Activated naive CD8-positive, alpha-beta T cell treated with anti-CD3 and anti-CD28 coated beads, Interleukin-2, amount 50 U/mL, for 16 hours (primary cell): Measurements from ENCODE around the gene PCIF1.

Experiments
- DNase-seq: peaks from one replicate; pipeline ENCODE4 v3.0.0-alpha.2; 2020; ENCODE audit warnings: low read depth, low spot score

PCIF1 gene

DNA sequence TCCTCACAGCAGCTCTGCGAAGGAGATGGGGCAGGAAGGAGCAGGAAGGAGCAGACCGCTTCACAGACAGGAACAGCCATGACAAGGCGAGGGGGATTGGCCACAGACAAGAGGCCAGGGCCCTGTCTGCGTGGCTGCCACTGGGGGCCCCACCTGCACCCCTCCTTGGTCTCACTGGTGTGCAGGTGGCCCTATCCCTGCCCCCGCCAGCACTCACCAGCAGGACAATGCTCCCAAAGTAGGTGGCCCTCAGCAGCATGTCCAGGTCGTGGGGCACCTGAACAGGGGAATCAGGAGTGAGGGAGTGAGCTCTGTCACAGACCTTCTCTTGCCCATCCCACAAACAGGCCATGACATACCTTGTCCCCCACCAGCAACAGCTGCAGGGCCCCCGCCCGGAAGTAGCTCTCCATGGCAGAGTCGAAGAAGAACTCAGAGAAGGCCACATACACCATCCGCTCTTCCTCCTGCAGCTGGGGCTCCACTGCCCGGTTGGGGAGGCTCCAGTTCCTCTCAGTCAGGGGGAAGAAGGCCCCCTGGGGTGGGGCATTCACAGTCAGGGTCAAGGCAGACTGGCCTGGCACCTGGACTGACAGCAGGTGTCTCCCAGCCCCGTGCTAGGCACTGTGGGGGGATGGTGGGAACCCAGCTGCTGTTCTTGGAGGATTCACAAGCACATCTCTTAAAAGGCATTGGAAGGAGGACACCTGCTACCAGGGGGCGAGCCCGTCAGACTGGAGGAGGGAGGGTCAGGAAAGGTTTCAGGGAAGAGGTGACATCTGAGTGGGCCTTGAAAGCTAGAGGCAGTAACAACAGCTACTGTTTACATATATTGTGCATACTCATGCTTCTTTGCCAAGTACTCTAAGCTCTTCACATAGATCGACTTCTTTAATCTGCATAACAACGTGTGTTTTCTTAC, 29.6 kb upstream of the PCIF1 start:
- DNase-seq = no peak

DNA sequence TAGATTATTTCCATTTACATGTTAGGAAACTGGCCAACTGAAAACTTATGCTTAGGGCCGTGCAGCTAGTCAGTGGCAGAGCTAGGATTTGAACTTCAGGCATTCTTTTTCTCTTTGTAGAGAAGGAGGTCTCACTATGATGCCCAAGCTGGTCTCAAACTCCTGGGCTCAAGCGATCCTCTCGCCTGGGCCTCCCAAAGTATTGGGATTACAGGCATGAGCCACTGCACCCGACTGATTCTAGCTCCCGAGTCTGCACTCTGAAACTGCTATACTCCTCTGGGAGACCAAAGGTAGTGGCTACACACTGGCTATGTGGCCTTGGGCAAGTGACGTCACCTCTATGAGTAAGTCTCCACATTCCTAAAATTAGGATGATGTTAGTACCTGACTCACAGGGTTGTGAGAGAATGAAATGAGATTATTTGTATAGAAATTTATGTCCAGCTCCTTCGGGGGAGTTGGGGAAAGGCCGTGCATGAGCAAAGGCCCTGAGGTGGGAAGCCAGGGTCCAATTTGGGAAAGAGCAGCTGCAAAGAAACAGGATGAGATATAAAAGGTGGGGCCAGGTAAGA, 28.9 kb upstream of the PCIF1 start:
- DNase-seq = no peak

GRCh38 chr20:45907219-45907948, 27.1 kb upstream of the PCIF1 start:
- no peak for DNase-seq

DNA sequence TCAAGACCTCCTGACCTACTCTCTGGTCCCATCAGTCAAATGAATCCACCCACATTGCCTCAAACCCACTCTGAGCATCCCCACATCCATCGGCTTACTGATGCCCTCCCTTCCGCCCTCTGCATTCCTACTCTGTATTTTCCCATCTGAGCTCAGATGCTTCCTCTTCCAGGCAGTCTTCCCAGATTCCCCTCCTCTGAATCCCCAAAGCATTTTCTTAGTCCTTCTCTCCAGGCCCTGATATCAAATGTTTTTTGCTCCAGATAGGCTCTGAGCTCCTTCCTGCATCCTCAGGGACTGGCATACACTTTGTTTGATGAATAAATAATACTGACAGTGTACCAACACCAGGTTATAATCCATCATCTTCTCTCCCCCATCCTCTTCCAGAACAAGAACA, 26.4 kb upstream of the PCIF1 start:
- DNase-seq = no peak

- DNase-seq = no peak
Observed at GRCh38 chr20:45909336-45909808, 25.1 kb upstream of the PCIF1 start.

GRCh38 chr20:45909817-45910669, 24.4 kb upstream of the PCIF1 start:
- no peak for DNase-seq

DNA sequence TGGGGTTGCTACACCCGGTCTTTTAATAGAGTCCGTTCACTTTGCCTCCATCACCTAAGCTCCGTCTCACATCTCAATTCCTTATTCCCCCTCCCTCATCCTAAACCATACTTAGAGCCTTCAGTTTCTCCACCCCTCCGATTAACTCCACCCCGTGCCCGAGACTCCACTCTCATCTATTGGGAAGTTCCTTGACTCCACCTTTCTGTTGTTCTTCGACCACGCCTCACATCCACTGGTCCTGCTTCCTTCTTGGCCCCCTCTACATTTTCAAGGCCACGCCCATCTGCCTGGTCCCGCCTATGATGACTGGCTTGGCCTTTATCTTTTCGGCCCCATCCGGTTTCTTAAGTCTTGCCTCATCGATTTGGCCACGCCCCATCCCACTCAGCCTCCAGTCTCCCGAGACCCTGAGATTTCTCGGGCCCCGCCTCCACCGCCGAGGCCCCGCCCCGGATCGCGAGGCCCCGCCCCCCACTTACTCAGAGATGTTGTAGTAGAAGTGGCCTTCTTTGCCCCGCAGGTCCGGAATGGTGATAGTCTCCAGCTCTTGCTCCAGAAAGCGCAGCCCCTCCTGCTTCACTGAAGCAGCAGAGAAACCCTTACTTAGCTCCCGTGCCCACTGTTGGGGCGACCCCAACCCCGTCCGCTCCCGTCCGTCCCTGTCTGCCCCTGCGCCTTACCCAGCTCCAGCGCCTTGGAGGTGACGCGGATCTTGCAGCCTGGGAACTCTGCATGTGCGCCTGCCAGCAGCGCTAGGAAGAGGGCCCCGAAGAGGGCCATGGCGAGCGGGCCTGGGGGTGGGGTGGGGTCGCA, 23.6 kb upstream of the PCIF1 start:
- peak; percentile 95 for DNase-seq

GRCh38 chr20:45911486-45912343, 22.8 kb upstream of the PCIF1 start, which contains the start of gene PLTP:
Gene PLTP, minus strand, starts transcription at chr20:45912155. Its CDS starts 703 bp downstream, at chr20:45911452.
- no peak for DNase-seq

GRCh38 chr20:45912344-45912682, 22.2 kb upstream of the PCIF1 start:
- DNase-seq = no peak

GRCh38 chr20:45913116-45913515, 21.4 kb upstream of the PCIF1 start:
- no peak for DNase-seq

DNA sequence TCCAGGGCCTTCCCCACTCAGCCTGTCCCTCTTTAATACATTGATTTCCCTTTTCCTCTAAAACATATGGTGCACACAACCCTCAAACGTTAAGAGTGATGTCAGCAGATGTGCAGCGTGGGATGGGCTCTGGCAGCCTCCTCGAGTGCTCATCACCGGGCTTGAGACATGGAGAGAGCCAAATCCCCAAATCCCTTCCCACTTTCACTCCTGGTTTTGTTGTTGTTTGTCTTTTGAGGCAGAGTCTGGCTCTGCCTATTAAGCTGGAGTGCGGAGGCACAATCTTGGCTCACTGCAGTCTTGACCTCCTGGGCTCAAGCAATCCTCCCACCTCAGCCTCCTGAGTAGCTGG, 16.7 kb upstream of the PCIF1 start:
- no peak for DNase-seq

DNA sequence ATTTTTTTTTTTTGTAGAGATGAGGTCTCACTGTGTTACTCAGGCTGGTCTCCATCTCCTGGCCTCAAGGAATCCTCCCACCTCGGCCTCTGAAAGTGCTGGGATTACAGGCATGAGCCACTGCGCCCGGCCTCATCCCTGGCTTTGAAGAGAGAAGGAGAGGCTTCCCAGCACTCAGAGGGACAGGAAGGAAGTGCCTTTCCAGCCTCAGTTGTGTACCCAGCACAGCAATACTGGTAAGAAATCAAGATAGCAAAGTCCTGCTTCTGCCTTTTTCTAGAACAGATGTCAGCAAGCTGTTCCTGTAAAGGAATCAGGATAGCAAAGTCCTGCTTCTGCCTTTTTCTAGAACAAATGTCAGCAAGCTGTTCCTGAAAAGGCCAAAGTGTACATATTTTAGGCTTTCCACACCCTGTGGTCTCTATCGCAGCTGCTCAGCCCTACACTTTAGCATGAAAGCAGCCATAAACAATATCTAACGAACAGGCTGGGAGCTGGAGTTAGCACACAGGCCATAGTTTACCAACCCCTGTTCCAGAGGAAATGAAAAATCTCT, 16.2 kb upstream of the PCIF1 start:
- no peak for DNase-seq

- DNase-seq = no peak
Observed at GRCh38 chr20:45918779-45919537, 15.5 kb upstream of the PCIF1 start.

DNA sequence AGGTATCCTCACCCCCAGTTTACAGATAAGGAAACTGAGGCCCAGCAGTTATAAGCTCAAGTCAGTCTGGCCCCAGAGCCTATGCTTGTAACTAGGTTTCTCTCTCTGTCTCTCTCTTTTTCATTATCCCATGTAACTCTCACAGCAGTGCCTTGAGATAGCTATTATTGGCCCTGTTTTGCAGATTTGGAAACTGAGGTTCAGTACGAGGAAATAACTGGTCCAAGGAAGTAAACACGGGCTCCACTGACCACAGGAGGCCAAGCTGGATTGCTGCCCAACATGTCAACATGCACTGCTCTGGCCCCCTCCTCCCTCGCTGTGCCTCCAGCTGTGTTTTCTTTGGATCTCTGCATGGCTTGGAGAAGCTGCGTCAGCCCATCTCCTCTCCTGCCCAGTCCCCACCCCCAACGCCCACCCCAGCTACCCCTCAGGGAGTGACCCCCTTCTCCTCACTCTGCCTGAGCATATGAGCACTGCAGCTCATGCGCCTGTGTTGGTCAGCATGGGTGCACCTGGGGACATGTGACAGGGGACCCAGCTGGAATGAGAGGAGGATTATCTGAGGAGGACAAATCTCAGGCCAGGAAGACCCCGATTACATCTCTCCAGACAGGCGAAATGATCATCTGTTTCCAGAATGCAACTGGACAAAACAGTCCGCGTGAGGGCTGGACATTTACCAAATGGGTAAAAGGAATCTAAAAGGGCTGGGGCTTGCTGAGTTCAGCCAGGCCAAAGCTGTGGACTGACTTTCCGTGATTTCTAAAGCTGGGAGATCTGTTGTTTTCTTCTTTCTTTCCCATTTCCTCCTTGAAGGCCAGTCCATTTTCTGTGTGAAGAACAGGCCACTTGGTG, 14.7 kb upstream of the PCIF1 start:
- DNase-seq = no peak

DNA sequence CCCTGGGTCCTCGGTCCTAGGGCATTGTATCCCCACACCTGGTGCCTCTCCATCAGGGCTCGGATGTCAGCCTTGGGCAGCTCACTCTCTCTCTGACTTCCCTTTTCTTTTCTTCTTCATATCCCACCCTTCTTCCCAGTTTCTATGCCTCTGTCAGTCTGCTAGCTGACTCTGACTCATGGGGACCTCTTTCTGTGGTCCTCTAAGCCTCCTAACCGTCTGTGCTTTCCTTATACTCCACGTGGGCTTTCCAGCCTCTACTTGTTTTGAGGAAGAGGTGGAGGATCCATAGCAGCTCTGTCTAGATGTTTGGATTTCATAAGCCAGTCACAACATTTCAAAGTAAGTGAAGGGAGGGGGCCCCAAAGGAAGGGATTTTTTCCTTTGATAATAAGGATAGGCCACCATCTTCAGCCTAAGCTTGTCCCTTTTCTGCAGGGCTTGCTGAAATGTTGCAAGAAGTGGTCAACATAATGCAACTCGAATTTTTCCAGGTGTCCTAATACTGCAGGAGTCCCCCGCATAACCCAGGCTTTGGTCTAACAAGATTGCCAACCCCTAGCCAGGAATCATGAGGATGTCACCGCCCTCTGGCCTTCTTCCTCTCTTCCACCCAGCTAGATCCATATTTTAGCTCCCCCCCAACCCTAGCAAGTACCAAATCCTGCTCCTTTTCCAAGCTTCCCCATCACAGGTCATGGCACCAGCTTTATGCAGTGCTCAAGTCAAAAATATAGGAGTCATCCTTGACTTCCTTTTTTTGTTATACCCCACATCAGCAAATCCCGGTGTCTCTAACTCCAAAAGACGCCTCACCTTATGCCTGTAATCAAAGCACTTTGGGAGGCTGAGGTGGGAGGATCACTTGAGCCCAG, 13.8 kb upstream of the PCIF1 start:
- DNase-seq = no peak

DNA sequence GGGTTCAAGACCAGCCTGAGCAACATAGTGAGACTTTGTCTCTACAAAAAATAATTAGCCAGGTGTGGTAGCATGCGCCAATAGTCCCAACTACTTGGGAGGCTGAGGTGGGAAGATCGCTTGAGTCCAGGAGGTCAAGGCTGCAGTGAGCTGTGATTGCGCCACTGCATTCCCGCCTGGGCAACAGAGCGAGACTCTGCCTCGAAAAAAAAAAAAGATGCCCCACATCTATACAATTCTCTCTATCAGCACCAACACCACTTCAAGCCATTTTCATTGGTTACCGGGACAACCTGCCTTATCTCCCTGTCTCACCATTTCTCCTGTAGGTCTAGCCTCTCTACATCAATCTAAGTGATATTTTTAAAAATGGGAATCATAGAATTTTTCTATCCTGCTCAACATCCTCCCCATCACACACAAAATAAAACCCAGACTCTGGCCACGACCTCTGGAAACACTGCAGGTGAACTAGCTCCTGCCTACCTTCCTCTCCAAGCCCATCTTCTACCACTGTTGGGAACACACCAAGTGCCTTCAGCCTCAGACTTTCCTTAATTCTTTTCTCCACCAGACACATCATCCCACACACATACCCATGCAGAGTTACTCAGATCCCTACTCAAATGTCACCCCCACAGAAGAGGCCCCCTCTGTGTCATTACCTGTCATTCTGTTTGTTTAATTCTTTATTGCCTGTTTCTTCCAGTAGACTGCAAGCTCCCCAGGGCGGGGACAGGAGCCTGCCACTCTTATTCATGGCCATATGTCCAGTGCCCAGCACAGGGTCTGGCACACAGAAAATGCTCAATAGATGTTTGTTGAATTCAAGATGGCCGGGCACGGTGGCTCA, 12.9 kb upstream of the PCIF1 start:
- DNase-seq = no peak
